ENCODE measurements around the gene SLC16A3. TPM values are rescaled to one million over a fixed set of nuclear protein-coding genes. Genes with fewer than 3 reads are reported as not detected.

The SLC16A3 gene
- total and polyA plus RNA-seq, 9 of the 15 experiments (the other 6 are each of a cell fraction or from before 2014, with no cell fraction given) = 0.11 to 5.4 (median 1.2) TPM; not detected in 2

GRCh38 chr17:82203920-82204319 lies 24.9 kb upstream of the SLC16A3 start:
- H3K27ac ChIP-seq (ENCODE audit: extremely low read depth, low read depth, low read length) = peak overlapping the region; percentile 38; the same call in 1 of the 3 replicates
- H3K9me1 ChIP-seq (ENCODE audit: control insufficient read depth, insufficient read depth, low read length) = peaks cover 8% of the 10 kb centered on the region
- H3K4me1 ChIP-seq (replicated peaks in 1 of 2; ENCODE audit: control insufficient read depth in 2 of 2, insufficient read depth in 2 of 2, low read length in 2 of 2) = peaks cover 53 to 56% of the 10 kb centered on the region in 2 experiments
- no peak overlapping the region for H3K4me2 ChIP-seq (ENCODE audit: insufficient read depth, low read length)
- H3K79me2 ChIP-seq (ENCODE audit: control insufficient read depth, insufficient read depth, low read length) = peaks cover 10% of the 10 kb centered on the region; the same call in 1 of the 3 replicates
- intact Hi-C loops (cut with micrococcal nuclease) (no loop called here), in situ Hi-C loops (cut with MboI) (no loop called here)
- no peak for TF ChIP-seq ILF3 (IDR thresholded peaks at IDR 0.05; ENCODE audit: borderline replicate concordance)
- TF ChIP-seq POLR2G (IDR thresholded peaks at IDR 0.05; ENCODE audit: low read depth, low read length) = peak; percentile 48; the same call in 1 of the 2 replicates
- ChIA-PET POLR2A (no interaction called here), CTCF (ENCODE audit: low intra/inter-chr PET ratio) (no interaction called here)
- ATAC-seq (no peak), FAIRE-seq (no peak), DNase-seq (ENCODE audit: extremely low read depth in 1 of 4, low spot score in 3 of 4) (no peak)
- H3K9me3 ChIP-seq (replicated peaks; ENCODE audit: control insufficient read depth, insufficient read depth, low read depth, low read length) = no peaks in the 10 kb centered on the region; the same call in 1 of the 2 replicates
- no peaks in the 10 kb centered on the region for H3K27me3 ChIP-seq (ENCODE audit: control insufficient read depth in 2 of 2, insufficient read depth in 2 of 2, low read length in 2 of 2)
- no TSS peak for BruUV-seq (replicated peaks)
- no peak overlapping the region for H3K4me3 ChIP-seq
- 82% methylated on average over 17 of the region's 19 CpGs for WGBS (ENCODE audit: insufficient coverage, low coverage, missing lambda C conversion rate)
- no peak overlapping the region for H2AFZ ChIP-seq (ENCODE audit: low read depth, low read length)
- peaks cover 27% of the 10 kb centered on the region; the same call in 2 of the 3 replicates for H3K36me3 ChIP-seq (ENCODE audit: control insufficient read depth, insufficient read depth, low read length)
- H3K9ac ChIP-seq (ENCODE audit: insufficient read depth in 1 of 2, low read depth in 2 of 2, low read length in 2 of 2) = peak overlapping the region; percentile 12 to 68; a peak in 2 of 4 replicates
- no peaks in the 10 kb centered on the region for H4K20me1 ChIP-seq (replicated peaks; ENCODE audit: control insufficient read depth, insufficient read depth, low read length)

- in situ Hi-C loops (cut with MboI) = no loop called here
- TF ChIP-seq ZNF124 (CRISPR knock-in tag; IDR thresholded peaks at IDR 0.05) (no peak), CBFA2T3 (IDR thresholded peaks at IDR 0.05) (peak; percentile 55), PTBP1 (IDR thresholded peaks at IDR 0.05; ENCODE audit: low read depth, low read length) (no peak), CBFA2T2 (conservative IDR thresholded peaks at IDR 0.05) (0 out of 2 replicates have a peak, but pooled peaks have one; percentile 19), KDM1A (IDR thresholded peaks at IDR 0.05) (peak in 1 of 2 experiments; percentile 99; a peak in 2 of 4 replicates), DPF2 (IDR thresholded peaks at IDR 0.05) (0 out of 2 replicates have a peak, but pooled peaks have one; percentile 32), SMARCE1 (IDR thresholded peaks at IDR 0.05) (peak; percentile 35; the same call in 1 of the 2 replicates), ATF3 (IDR thresholded peaks at IDR 0.05) (peak; percentile 83), ATF3 (CRISPR knock-in tag; conservative IDR thresholded peaks at IDR 0.05) (no peak), FOXJ2 (tag; IDR thresholded peaks at IDR 0.05) (no peak), JUN (IDR thresholded peaks at IDR 0.05; ENCODE audit: borderline replicate concordance, low read depth, low read length) (peak; percentile 51; the same call in 1 of the 2 replicates), JUN (CRISPR knock-in tag; IDR thresholded peaks at IDR 0.05; ENCODE audit: borderline replicate concordance) (no peak)
Observed at GRCh38 chr17:82204831-82205719, 23.8 kb upstream of the SLC16A3 start.

More at GRCh38 chr17:82204831-82205719, 23.8 kb upstream of the SLC16A3 start:
- DNase-seq (ENCODE audit: extremely low read depth in 1 of 4, low spot score in 3 of 4) (peak in 1 of 4 experiments; percentile 57), ATAC-seq (peak; percentile 10; the same call in 1 of the 3 replicates), FAIRE-seq (no peak)
- WGBS (ENCODE audit: insufficient coverage, low coverage, missing lambda C conversion rate) = 54% methylated on average over 25 of the region's 25 CpGs
- peaks cover 49 to 51% of the 10 kb centered on the region in 2 experiments for H3K4me1 ChIP-seq (replicated peaks in 1 of 2; ENCODE audit: control insufficient read depth in 2 of 2, insufficient read depth in 2 of 2, low read length in 2 of 2)
- peak overlapping the region; percentile 52 to 53; a peak in 3 of 4 replicates for H3K9ac ChIP-seq (ENCODE audit: insufficient read depth in 1 of 2, low read depth in 2 of 2, low read length in 2 of 2)
- BruUV-seq (replicated peaks) = no TSS peak
- H3K9me1 ChIP-seq (ENCODE audit: control insufficient read depth, insufficient read depth, low read length) = peaks cover 8% of the 10 kb centered on the region
- peak overlapping the region; percentile 7; the same call in 1 of the 2 replicates for H3K4me2 ChIP-seq (ENCODE audit: insufficient read depth, low read length)
- no peak overlapping the region for H2AFZ ChIP-seq (ENCODE audit: low read depth, low read length)
- H3K27me3 ChIP-seq (ENCODE audit: control insufficient read depth in 2 of 2, insufficient read depth in 2 of 2, low read length in 2 of 2) = no peaks in the 10 kb centered on the region
- peak overlapping the region; percentile 29; the same call in 2 of the 3 replicates for H3K27ac ChIP-seq (ENCODE audit: extremely low read depth, low read depth, low read length)
- H3K36me3 ChIP-seq (ENCODE audit: control insufficient read depth, insufficient read depth, low read length) = peaks cover 17% of the 10 kb centered on the region; the same call in 2 of the 3 replicates
- H3K9me3 ChIP-seq (replicated peaks; ENCODE audit: control insufficient read depth, insufficient read depth, low read depth, low read length) = no peaks in the 10 kb centered on the region; the same call in 1 of the 2 replicates
- H3K79me2 ChIP-seq (ENCODE audit: control insufficient read depth, insufficient read depth, low read length) = peaks cover 10% of the 10 kb centered on the region; the same call in 1 of the 3 replicates
- intact Hi-C loops (cut with micrococcal nuclease) = no loop called here
- no peak overlapping the region for H3K4me3 ChIP-seq
- H4K20me1 ChIP-seq (replicated peaks; ENCODE audit: control insufficient read depth, insufficient read depth, low read length) = no peaks in the 10 kb centered on the region
- ChIA-PET CTCF (ENCODE audit: low intra/inter-chr PET ratio) (interaction anchor here (0.7 to 1.7 kb wide), 4 partner anchors 15 to 219 kb away, joined by 3 to 4 read pairs (median 4); no protein-coding TSS in a partner anchor), POLR2A (interaction anchor here (0.9 to 1.0 kb wide), 2 partner anchors 9 to 23 kb away, joined by 4 to 8 read pairs; no protein-coding TSS in a partner anchor)
